SU-DHL-6 (cell line): ENCODE measurements around the gene IRX2.

Source experiments
- H2AFZ ChIP-seq: fragments of 200-600 bp; sonication (generic); 2 replicates; pipeline ENCODE4 v1.6.1; 2014; ENCODE audit warnings: low read depth, mild to moderate bottlenecking, moderate library complexity, mixed read lengths, antibody characterized with exemption, low read length; ENCODE audit not compliant: severe bottlenecking
- H3F3A ChIP-seq: fragments of 200-600 bp; shearing (Covaris generic); 2 replicates; pipeline ENCODE4 v1.6.0; 2016; ENCODE audit warnings: antibody characterized with exemption, mild to moderate bottlenecking; ENCODE audit not compliant: insufficient read depth
- H3K27ac ChIP-seq: fragments of 200-600 bp; sonication (generic); 2 replicates; pipeline ENCODE4 v1.5.1; 2016; ENCODE audit warnings: low read depth, mild to moderate bottlenecking, low read length, moderate library complexity, mixed read lengths
- H3K27me3 ChIP-seq: fragments of 200-600 bp; sonication (generic), shearing (Covaris generic); 2 replicates; pipeline ENCODE4 v1.6.0; 2014; ENCODE audit warnings: mild to moderate bottlenecking, low read length
- H3K36me3 ChIP-seq: fragments of 200-600 bp; sonication (generic); 2 replicates; pipeline ENCODE4 v1.6.1; 2014; ENCODE audit warnings: mild to moderate bottlenecking, low read length, mixed read lengths
- H3K4me2 ChIP-seq: fragments of 300-600, 200-600 bp; shearing (Covaris generic), sonication (generic); 2 replicates; pipeline ENCODE4 v1.6.0; 2014; ENCODE audit warnings: low read length, low read depth, mild to moderate bottlenecking; ENCODE audit not compliant: poor library complexity, severe bottlenecking
- H3K4me3 ChIP-seq: fragments of 200-600 bp; sonication (generic); 2 replicates; pipeline ENCODE4 v1.5.1; 2014; ENCODE audit warnings: antibody characterized with exemption, low read length, mild to moderate bottlenecking, mixed read lengths; ENCODE audit not compliant: insufficient read depth, poor library complexity, severe bottlenecking
- H3K79me2 ChIP-seq: fragments of 200-600 bp; sonication (generic); 2 replicates; pipeline ENCODE4 v1.6.1; 2014; ENCODE audit warnings: mild to moderate bottlenecking, low read length, moderate library complexity; ENCODE audit not compliant: insufficient read depth
- H3K9ac ChIP-seq: fragments of 200-600 bp; sonication (generic); 2 replicates; pipeline ENCODE4 v1.7.0; 2014; ENCODE audit warnings: mild to moderate bottlenecking, low read length
- H3K9me2 ChIP-seq: fragments of 200-600 bp; sonication (generic); replicated peaks from 2 replicates; pipeline ENCODE4 v1.6.1; 2014; ENCODE audit warnings: low read length; ENCODE audit not compliant: insufficient read depth
- H3K9me3 ChIP-seq: fragments of 200-600 bp; sonication (generic); 2 replicates; pipeline ENCODE4 v1.6.1; 2014; ENCODE audit warnings: low read length, mixed read lengths; ENCODE audit not compliant: insufficient read depth
- H4K20me1 ChIP-seq: fragments of 200-600 bp; sonication (generic); 2 replicates; pipeline ENCODE4 v1.6.1; 2014; ENCODE audit warnings: low read depth, mild to moderate bottlenecking, antibody characterized with exemption, low read length, moderate library complexity, mixed read lengths
- EZH2phosphoT487 ChIP-seq: fragments of 200-600 bp; sonication (generic), shearing (Covaris generic); conservative IDR thresholded peaks from 2 replicates; pipeline ENCODE4 v1.6.1; 2018; ENCODE audit warnings: mild to moderate bottlenecking, antibody characterized with exemption, low read length, moderate library complexity, mixed read lengths
- TF ChIP-seq, protein P1 (sequence below): fragments of 200-600 bp; sonication (generic); IDR thresholded peaks from one replicate; pipeline ENCODE4 v1.5.1; 2017; ENCODE audit warnings: antibody characterized with exemption, mild to moderate bottlenecking, low read length, moderate library complexity; ENCODE audit not compliant: insufficient read depth, poor library complexity, severe bottlenecking

Gene IRX2

GRCh38 chr5:2698581-2698980, 52.9 kb downstream of the IRX2 start:
- Histone ChIP-seq H3K9me3 (no peaks in the 10 kb centered on the region), H3K9me2 (no peaks in the 10 kb centered on the region), H3F3A (no peaks in the 10 kb centered on the region), H3K36me3 (no peaks in the 10 kb centered on the region), H3K4me3 (no peak overlapping the region), H3K9ac (no peak overlapping the region), H4K20me1 (no peaks in the 10 kb centered on the region), H3K27me3 (no peaks in the 10 kb centered on the region), H3K4me2 (no peak overlapping the region), H3K79me2 (no peaks in the 10 kb centered on the region), H3K27ac (no peak overlapping the region), H2AFZ (no peak overlapping the region)
- TF ChIP-seq, protein P1, sequence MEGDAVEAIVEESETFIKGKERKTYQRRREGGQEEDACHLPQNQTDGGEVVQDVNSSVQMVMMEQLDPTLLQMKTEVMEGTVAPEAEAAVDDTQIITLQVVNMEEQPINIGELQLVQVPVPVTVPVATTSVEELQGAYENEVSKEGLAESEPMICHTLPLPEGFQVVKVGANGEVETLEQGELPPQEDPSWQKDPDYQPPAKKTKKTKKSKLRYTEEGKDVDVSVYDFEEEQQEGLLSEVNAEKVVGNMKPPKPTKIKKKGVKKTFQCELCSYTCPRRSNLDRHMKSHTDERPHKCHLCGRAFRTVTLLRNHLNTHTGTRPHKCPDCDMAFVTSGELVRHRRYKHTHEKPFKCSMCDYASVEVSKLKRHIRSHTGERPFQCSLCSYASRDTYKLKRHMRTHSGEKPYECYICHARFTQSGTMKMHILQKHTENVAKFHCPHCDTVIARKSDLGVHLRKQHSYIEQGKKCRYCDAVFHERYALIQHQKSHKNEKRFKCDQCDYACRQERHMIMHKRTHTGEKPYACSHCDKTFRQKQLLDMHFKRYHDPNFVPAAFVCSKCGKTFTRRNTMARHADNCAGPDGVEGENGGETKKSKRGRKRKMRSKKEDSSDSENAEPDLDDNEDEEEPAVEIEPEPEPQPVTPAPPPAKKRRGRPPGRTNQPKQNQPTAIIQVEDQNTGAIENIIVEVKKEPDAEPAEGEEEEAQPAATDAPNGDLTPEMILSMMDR, result no peak
- no peak for TF ChIP-seq EZH2phosphoT487

GRCh38 chr5:2697446-2698200, 53.9 kb downstream of the IRX2 start:
- no peaks in the 10 kb centered on the region for H3K79me2 ChIP-seq
- H3K36me3 ChIP-seq, result no peaks in the 10 kb centered on the region
- H4K20me1 ChIP-seq, result no peaks in the 10 kb centered on the region
- H3K4me2 ChIP-seq, result no peak overlapping the region
- H3K27me3 ChIP-seq, result no peaks in the 10 kb centered on the region
- no peak overlapping the region for H2AFZ ChIP-seq
- no peak overlapping the region for H3K4me3 ChIP-seq
- no peaks in the 10 kb centered on the region for H3K9me3 ChIP-seq
- H3K9ac ChIP-seq, result no peak overlapping the region
- H3K27ac ChIP-seq, result no peak overlapping the region
- TF ChIP-seq, protein P1, result no peak
- no peak for TF ChIP-seq EZH2phosphoT487
- no peaks in the 10 kb centered on the region for H3K9me2 ChIP-seq
- H3F3A ChIP-seq, result no peaks in the 10 kb centered on the region

GRCh38 chr5:2697041-2697440, 54.4 kb downstream of the IRX2 start:
- Histone ChIP-seq H3F3A (no peaks in the 10 kb centered on the region), H3K36me3 (no peaks in the 10 kb centered on the region), H4K20me1 (no peaks in the 10 kb centered on the region), H2AFZ (no peak overlapping the region), H3K9me2 (no peaks in the 10 kb centered on the region), H3K4me3 (no peak overlapping the region), H3K27ac (no peak overlapping the region), H3K9me3 (no peaks in the 10 kb centered on the region), H3K4me2 (no peak overlapping the region), H3K9ac (no peak overlapping the region), H3K27me3 (no peaks in the 10 kb centered on the region), H3K79me2 (no peaks in the 10 kb centered on the region)
- no peak for TF ChIP-seq EZH2phosphoT487
- TF ChIP-seq, protein P1, result no peak
